Gastroesophageal sphincter (tissue), 4 donors: Measurements from ENCODE around the gene SLIT3. TPM values are rescaled to one million over a fixed set of nuclear protein-coding genes. Genes with fewer than 3 reads are reported as not detected.

Source experiments
- ATAC-seq: fragments of 150-250 bp; one replicate; pipeline ENCODE4 v1.9.1; 2016; ENCODE audit warnings: mild to moderate bottlenecking, moderate library complexity
- H3K27ac ChIP-seq, 4 donors: fragments of 200-600 bp; sonication (generic) in 3 of 4; 1 replicate in 3 of 4; 2 replicates in 1 of 4; pipeline ENCODE4 v1.5.1; 2016 to 2019
- H3K27me3 ChIP-seq: fragments of 200-600 bp; sonication (generic); one replicate; pipeline ENCODE4 v1.5.1; 2019
- H3K36me3 ChIP-seq, 2 donors: fragments of 200-600 bp; sonication (generic); one replicate each; pipeline ENCODE4 v1.5.1; 2019; ENCODE audit warnings: control low read depth in 1 of 2
- H3K4me1 ChIP-seq, 3 donors: fragments of 200-600 bp; sonication (generic); 1 replicate in 2 of 3; 2 replicates in 1 of 3; pipeline ENCODE4 v1.5.1; 2016 to 2019; ENCODE audit warnings: control low read depth in 2 of 3
- H3K4me3 ChIP-seq, 2 donors: fragments of 200-600 bp; sonication (generic); one replicate each; pipeline ENCODE4 v1.5.1; 2019; ENCODE audit warnings: mild to moderate bottlenecking in 1 of 2, moderate library complexity in 1 of 2
- H3K9me3 ChIP-seq, 3 donors: fragments of 200-600 bp; sonication (generic); one replicate each; pipeline ENCODE4 v1.5.1; 2017 to 2019; ENCODE audit warnings: control low read depth in 2 of 3
- EP300 ChIP-seq: sonication (generic); formaldehyde crosslinking; IDR thresholded peaks from one replicate; pipeline ENCODE4 v1.6.1; 2017; ENCODE audit warnings: antibody characterized with exemption, mild to moderate bottlenecking
- POLR2A ChIP-seq, 2 donors: fragments of 450-650 bp; IDR thresholded peaks; one replicate each; pipeline ENCODE4 v1.6.1; 2017; ENCODE audit warnings: antibody characterized with exemption in 2 of 2, mild to moderate bottlenecking in 2 of 2, moderate library complexity in 1 of 2
- POLR2AphosphoS5 ChIP-seq: sonication (generic); formaldehyde crosslinking; IDR thresholded peaks from one replicate; pipeline ENCODE4 v1.6.1; 2017; ENCODE audit warnings: antibody characterized with exemption
- WGBS, 2 donors: methylation state at CpG; one replicate each; pipeline ENCODE4 v1.1.5; 2018; ENCODE audit warnings: low coverage in 1 of 2; 5-methylcytosine and 5-hydroxymethylcytosine counted together
- total RNA-seq, 4 donors: library from RNA; depleted of rRNA; stranded (reverse); fragments of >200 nt; gene quantifications; one replicate each; pipeline ENCODE4 v1.1.0, GENCODE V29; 2016
- TF ChIP-seq, protein P1 (sequence below), 4 experiments: fragments of 200-600 bp in 2 of 4; fragments of 450-650 bp in 2 of 4; sonication (generic) in 1 of 4; IDR thresholded peaks; one replicate each; pipeline ENCODE4 v1.5.1; 2017 to 2019; ENCODE audit warnings: antibody characterized with exemption in 4 of 4, mild to moderate bottlenecking in 2 of 4, moderate library complexity in 2 of 4

The SLIT3 gene
- total RNA-seq, 4 donors from 2014 or later: 29.6 to 76.3 (median 31.1) TPM

DNA sequence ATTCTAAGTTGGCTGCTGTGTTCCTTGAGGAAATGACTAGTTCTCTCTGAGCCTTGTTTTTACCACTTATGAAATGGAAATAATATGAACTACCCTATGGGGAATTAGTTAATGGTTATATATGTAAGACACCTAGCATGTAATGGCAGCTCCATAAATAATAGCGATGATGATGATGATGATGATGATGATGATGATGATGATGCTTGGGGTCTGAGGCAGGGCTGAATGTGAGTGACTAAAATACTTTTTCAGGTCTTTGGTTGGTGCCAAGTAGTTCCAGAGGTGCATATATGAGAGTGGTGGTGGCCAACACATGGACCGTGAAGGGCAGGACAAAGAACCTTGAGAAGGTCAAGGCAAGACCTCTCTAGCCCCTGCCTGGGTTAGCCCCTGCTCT lies 598.4 kb downstream of the SLIT3 start:
- Histone ChIP-seq H3K36me3 (peaks cover 0 to 60% of the 10 kb centered on the region in 2 donors), H3K27me3 (no peaks in the 10 kb centered on the region), H3K4me3 (no peak overlapping the region), H3K27ac (no peak overlapping the region), H3K4me1 (peaks cover 0 to 4% (median 0%) of the 10 kb centered on the region in 3 donors), H3K9me3 (no peaks in the 10 kb centered on the region)
- TF ChIP-seq EP300 (no peak), POLR2AphosphoS5 (no peak), POLR2A (IDR thresholded peaks at IDR 0.05) (no peak)
- TF ChIP-seq, protein P1, sequence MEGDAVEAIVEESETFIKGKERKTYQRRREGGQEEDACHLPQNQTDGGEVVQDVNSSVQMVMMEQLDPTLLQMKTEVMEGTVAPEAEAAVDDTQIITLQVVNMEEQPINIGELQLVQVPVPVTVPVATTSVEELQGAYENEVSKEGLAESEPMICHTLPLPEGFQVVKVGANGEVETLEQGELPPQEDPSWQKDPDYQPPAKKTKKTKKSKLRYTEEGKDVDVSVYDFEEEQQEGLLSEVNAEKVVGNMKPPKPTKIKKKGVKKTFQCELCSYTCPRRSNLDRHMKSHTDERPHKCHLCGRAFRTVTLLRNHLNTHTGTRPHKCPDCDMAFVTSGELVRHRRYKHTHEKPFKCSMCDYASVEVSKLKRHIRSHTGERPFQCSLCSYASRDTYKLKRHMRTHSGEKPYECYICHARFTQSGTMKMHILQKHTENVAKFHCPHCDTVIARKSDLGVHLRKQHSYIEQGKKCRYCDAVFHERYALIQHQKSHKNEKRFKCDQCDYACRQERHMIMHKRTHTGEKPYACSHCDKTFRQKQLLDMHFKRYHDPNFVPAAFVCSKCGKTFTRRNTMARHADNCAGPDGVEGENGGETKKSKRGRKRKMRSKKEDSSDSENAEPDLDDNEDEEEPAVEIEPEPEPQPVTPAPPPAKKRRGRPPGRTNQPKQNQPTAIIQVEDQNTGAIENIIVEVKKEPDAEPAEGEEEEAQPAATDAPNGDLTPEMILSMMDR (IDR thresholded peaks at IDR 0.05): no peak
- WGBS, 2 donors: 96% methylated on average over 2 of the region's 2 CpGs; no CpG with 5 or more reads in 1 of the 2 donors
- ATAC-seq: no peak

DNA sequence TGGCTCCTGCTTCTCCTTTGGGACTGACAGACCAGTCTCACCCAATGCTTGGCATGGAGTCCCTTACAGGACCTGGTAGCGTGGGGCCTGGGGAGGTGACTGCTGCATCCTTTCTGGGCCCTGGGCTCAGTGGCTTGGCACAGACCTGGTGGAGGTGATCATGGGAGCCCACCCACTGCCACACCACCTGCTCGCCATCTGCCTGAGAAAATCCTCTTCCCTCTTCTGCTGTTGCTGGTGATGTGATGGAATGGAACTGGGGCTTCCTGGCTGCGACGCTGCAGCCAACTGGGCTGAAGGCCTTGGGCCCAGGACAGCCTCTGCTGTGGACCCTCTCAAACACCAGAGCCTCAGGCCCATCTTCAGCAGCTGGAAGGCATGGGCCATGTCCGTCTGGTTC lies 599.3 kb downstream of the SLIT3 start:
- no peak for TF ChIP-seq POLR2A (IDR thresholded peaks at IDR 0.05)
- TF ChIP-seq, protein P1 (IDR thresholded peaks at IDR 0.05): no peak
- Histone ChIP-seq H3K27me3 (no peaks in the 10 kb centered on the region), H3K9me3 (no peaks in the 10 kb centered on the region), H3K4me1 (peaks cover 0 to 4% (median 0%) of the 10 kb centered on the region in 3 donors), H3K4me3 (no peak overlapping the region), H3K27ac (no peak overlapping the region), H3K36me3 (peaks cover 0 to 54% of the 10 kb centered on the region in 2 donors)
- no peak for ATAC-seq
- 100% methylated on average over 1 of the region's 5 CpGs; no CpG with 5 or more reads in 1 of the 2 donors for WGBS, 2 donors

- no peaks in the 10 kb centered on the region for H3K9me3 ChIP-seq
- H3K4me1 ChIP-seq: peaks cover 0 to 4% (median 0%) of the 10 kb centered on the region in 3 donors
- no peak overlapping the region for H3K27ac ChIP-seq
- TF ChIP-seq EP300 (no peak), POLR2A (IDR thresholded peaks at IDR 0.05) (no peak), POLR2AphosphoS5 (no peak)
- TF ChIP-seq, protein P1 (IDR thresholded peaks at IDR 0.05): no peak
- 11% methylated on average over 3 of the region's 8 CpGs; no CpG with 5 or more reads in 1 of the 2 donors for WGBS, 2 donors
- ATAC-seq: peak; percentile 10
- peaks cover 0 to 49% of the 10 kb centered on the region in 2 donors for H3K36me3 ChIP-seq
- no peak overlapping the region for H3K4me3 ChIP-seq
- H3K27me3 ChIP-seq: no peaks in the 10 kb centered on the region
These were observed 601.9 kb downstream of the SLIT3 start for GRCh38 chr5:168699002-168699401.

DNA sequence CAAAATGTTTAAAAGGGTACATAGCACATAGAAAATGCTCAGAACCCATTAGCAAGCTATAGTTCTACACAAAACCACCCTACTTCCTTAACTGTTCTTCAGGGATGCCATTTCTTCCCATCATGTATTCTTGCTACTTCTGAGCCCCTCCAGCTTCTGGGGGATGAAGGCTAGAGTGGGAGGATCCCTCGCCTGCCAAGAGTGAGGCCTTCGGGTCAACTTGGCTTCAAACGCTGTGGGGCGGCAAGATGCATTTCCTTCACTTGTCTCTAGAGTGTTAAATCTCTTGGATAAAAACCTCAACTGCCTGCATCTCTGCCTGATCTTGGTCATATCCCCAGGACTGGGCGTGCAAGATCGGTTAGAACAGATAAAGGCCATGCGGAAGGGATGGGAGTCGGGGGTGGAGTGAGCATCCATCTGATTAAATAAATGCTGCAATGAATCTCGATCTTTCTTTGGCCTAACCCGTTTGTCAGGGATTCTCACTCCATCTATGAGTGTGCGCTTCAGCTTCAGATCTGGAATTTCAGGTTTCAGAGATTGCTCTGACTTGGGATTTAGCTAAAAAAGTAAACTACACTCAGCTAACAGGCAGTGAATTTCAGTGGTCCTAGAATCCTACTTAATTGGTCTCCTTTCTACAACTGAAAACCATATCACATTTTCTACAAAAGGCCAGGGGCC lies 603.8 kb downstream of the SLIT3 start:
- Histone ChIP-seq H3K27me3 (no peaks in the 10 kb centered on the region), H3K36me3 (peaks cover 0 to 56% of the 10 kb centered on the region in 2 donors), H3K4me1 (peaks cover 0 to 4% (median 0%) of the 10 kb centered on the region in 3 donors), H3K9me3 (no peaks in the 10 kb centered on the region), H3K4me3 (no peak overlapping the region), H3K27ac (no peak overlapping the region)
- ATAC-seq: no peak
- WGBS, 2 donors: 66 to 79% methylated on average over 9 to 11 of the region's 11 CpGs
- TF ChIP-seq POLR2AphosphoS5 (no peak), EP300 (no peak), POLR2A (IDR thresholded peaks at IDR 0.05) (no peak)
- TF ChIP-seq, protein P1 (IDR thresholded peaks at IDR 0.05): no peak

DNA sequence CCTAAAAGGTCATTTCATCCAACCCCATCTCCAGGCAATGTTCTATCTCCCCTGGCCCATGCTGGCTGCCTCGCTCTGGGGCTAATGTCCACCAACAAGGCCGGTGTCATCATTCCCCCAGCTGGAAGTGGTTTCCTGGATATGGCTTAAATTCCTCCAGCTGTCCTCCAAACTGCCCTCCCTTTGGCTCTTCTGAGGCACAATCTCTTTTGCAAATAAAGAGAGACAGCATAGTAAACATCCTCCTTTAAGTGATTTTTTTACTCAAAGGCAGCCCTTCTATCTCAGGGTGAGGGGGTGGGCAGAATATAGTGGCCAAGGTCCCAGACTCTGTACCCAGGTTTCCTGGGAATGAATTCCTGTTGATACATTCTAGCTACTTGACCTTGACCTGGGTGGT lies 604.3 kb downstream of the SLIT3 start:
- H3K4me3 ChIP-seq: no peak overlapping the region
- no peaks in the 10 kb centered on the region for H3K9me3 ChIP-seq
- 40 to 57% methylated on average over 1 to 2 of the region's 2 CpGs for WGBS, 2 donors
- H3K4me1 ChIP-seq: peaks cover 0 to 4% (median 0%) of the 10 kb centered on the region in 3 donors
- no peaks in the 10 kb centered on the region for H3K27me3 ChIP-seq
- peaks cover 0 to 57% of the 10 kb centered on the region in 2 donors for H3K36me3 ChIP-seq
- ATAC-seq: peak; percentile 33
- TF ChIP-seq POLR2A (IDR thresholded peaks at IDR 0.05) (no peak), EP300 (no peak), POLR2AphosphoS5 (no peak)
- TF ChIP-seq, protein P1 (IDR thresholded peaks at IDR 0.05): no peak
- H3K27ac ChIP-seq: peak overlapping the region in 1 of 4 donors; percentile 48
